GM13977 (cell line): ENCODE measurements around the gene CPNE1.

Experiments
- DNase-seq: peaks from one replicate; pipeline ENCODE4 v3.0.0; 2012; ENCODE audit warnings: low spot score
- CTCF ChIP-seq: IDR thresholded peaks from 2 replicates; pipeline ENCODE4 v1.5.1; 2012; ENCODE audit warnings: mild to moderate bottlenecking, control low read depth; ENCODE audit not compliant: insufficient read depth; ENCODE audit errors: extremely low read depth, missing control alignments
- in situ Hi-C: fragments of 300-500 bp; cut with MboI; formaldehyde crosslinking; loops from one replicate; pipeline ENCODE4 v1.12.0; 2022; ENCODE audit warnings: low sequenced_read_pairs, low pct_unique_long_range_greater_than_20kb, mixed read lengths, inconsistent platforms; ENCODE audit not compliant: unreplicated experiment

CPNE1 gene

GRCh38 chr20:35673884-35674283 is 9.2 kb upstream of the CPNE1 start:
- no peak for TF ChIP-seq CTCF
- in situ Hi-C loops = no loop called here
- DNase-seq = no peak

GRCh38 chr20:35669681-35670080 is 5.0 kb upstream of the CPNE1 start:
- in situ Hi-C loops = no loop called here
- DNase-seq = no peak
- TF ChIP-seq CTCF = no peak

- no peak for TF ChIP-seq CTCF
- in situ Hi-C loops = no loop called here
- no peak for DNase-seq
These were observed 4.5 kb upstream of the CPNE1 start for GRCh38 chr20:35669221-35669620.

- no peak for TF ChIP-seq CTCF
- in situ Hi-C loops = no loop called here
- DNase-seq = no peak
These were observed 1.2 kb upstream of the CPNE1 start for GRCh38 chr20:35665949-35666288.

GRCh38 chr20:35663516-35664465 is 909 bp downstream of the CPNE1 start:
- TF ChIP-seq CTCF = no peak
- DNase-seq = peak; percentile 57
- in situ Hi-C loops = no loop called here

- TF ChIP-seq CTCF = no peak
- no peak for DNase-seq
- in situ Hi-C loops = no loop called here
These were observed 2.1 kb downstream of the CPNE1 start for GRCh38 chr20:35662551-35662950.
